G401 (cell line): ENCODE measurements around the gene WRAP73. TPM values are rescaled to one million over a fixed set of nuclear protein-coding genes. Genes with fewer than 3 reads are reported as not detected.

Experiments used
- DNase-seq: peaks from one replicate; pipeline ENCODE4 v3.0.0-alpha.2; 2015; ENCODE audit warnings: low spot score
- in situ Hi-C: cut with HindIII; loops from 2 replicates; pipeline ENCODE4 v1.10.0; 2016; ENCODE audit warnings: low sequenced_read_pairs, mixed read lengths
- total RNA-seq: library from RNA; depleted of rRNA; stranded (reverse); fragments of >200 nt; shearing (Covaris generic); gene quantifications from 2 replicates; pipeline ENCODE4 v1.2.3, GENCODE V29; 2014; rRNA removed

The WRAP73 gene
- 34.5 and 40.8 TPM in 2 replicates for total RNA-seq

- in situ Hi-C loops = loop anchor here (10.0 kb wide), 1 partner anchor 95 kb away; no protein-coding TSS in a partner anchor
- peak; percentile 91 for DNase-seq
These were observed at the start of gene WRAP73 for GRCh38 chr1:3649342-3650247. Gene WRAP73 (minus strand): TSS chr1:3650103. CDS start chr1:3649999, 104 bp downstream.

- no peak for DNase-seq
- in situ Hi-C loops = no loop called here
These were observed 49.7 kb upstream of the WRAP73 start for GRCh38 chr1:3699596-3699995.

- in situ Hi-C loops = no loop called here
- no peak for DNase-seq
These were observed 48.9 kb upstream of the WRAP73 start for GRCh38 chr1:3698660-3699408.

- DNase-seq = no peak
These were observed 47.9 kb upstream of the WRAP73 start for GRCh38 chr1:3697810-3698209.

GRCh38 chr1:3697104-3697503 lies 47.2 kb upstream of the WRAP73 start:
- DNase-seq = no peak
- in situ Hi-C loops = no loop called here

More at GRCh38 chr1:3697810-3698209, 47.9 kb upstream of the WRAP73 start:
- in situ Hi-C loops = no loop called here

- in situ Hi-C loops = no loop called here
- DNase-seq = no peak
These were observed 46.8 kb upstream of the WRAP73 start for GRCh38 chr1:3696689-3697088.

GRCh38 chr1:3695326-3696217 lies 45.7 kb upstream of the WRAP73 start:
- peak; percentile 40 for DNase-seq
- in situ Hi-C loops = no loop called here

- in situ Hi-C loops = no loop called here
- DNase-seq = no peak
These were observed 43.4 kb upstream of the WRAP73 start for GRCh38 chr1:3693321-3693720.

GRCh38 chr1:3692598-3692997 lies 42.7 kb upstream of the WRAP73 start:
- no peak for DNase-seq
- in situ Hi-C loops = no loop called here

- in situ Hi-C loops = no loop called here
- DNase-seq = no peak
These were observed 41.7 kb upstream of the WRAP73 start for GRCh38 chr1:3691421-3692204.

- in situ Hi-C loops = no loop called here
- DNase-seq = no peak
These were observed 40.6 kb upstream of the WRAP73 start for GRCh38 chr1:3690282-3691065.

- in situ Hi-C loops = no loop called here
These were observed 39.3 kb upstream of the WRAP73 start for GRCh38 chr1:3689138-3689750.

GRCh38 chr1:3688356-3689137 lies 38.6 kb upstream of the WRAP73 start:
- DNase-seq = no peak
- in situ Hi-C loops = no loop called here

More at GRCh38 chr1:3689138-3689750, 39.3 kb upstream of the WRAP73 start:
- no peak for DNase-seq

GRCh38 chr1:3687504-3687903 lies 37.6 kb upstream of the WRAP73 start:
- in situ Hi-C loops = no loop called here
- DNase-seq = no peak

GRCh38 chr1:3685906-3686305 lies 36.0 kb upstream of the WRAP73 start:
- no peak for DNase-seq
- in situ Hi-C loops = no loop called here

GRCh38 chr1:3685222-3685621 lies 35.3 kb upstream of the WRAP73 start:
- no peak for DNase-seq
- in situ Hi-C loops = no loop called here

- no peak for DNase-seq
- in situ Hi-C loops = no loop called here
These were observed 34.1 kb upstream of the WRAP73 start for GRCh38 chr1:3683992-3684391.
